A549 (cell line): ENCODE results near the gene NGEF. TPM values are rescaled to one million over a fixed set of nuclear protein-coding genes. Genes with fewer than 3 reads are reported as not detected.

Experiments
- ATAC-seq, 2 experiments: fragments of 200-7000 bp in 1 of 2; fragments of >200 bp in 1 of 2; cut with Nextera tagmentation in 1 of 2; cut with Tn5 transposase in 1 of 2; 3 replicates each; pipeline versions ENCODE4 v1.8.0 to v1.9.1; 2018 to 2020; ENCODE audit warnings: mild to moderate bottlenecking in 1 of 2, moderate library complexity in 1 of 2
- CTCF ChIA-PET: fragments of 300-600 bp; sonication (Branson Sonifier 250); formaldehyde crosslinking; extraction: SDS; loops from one replicate; lab custom pipeline; 2021; ENCODE audit warnings: antibody characterized with exemption, inconsistent platforms; lab: Yijun Ruan, JAX
- POLR2A ChIA-PET: fragments of 350-600 bp; formaldehyde crosslinking; extraction: SDS; loops from one replicate; lab custom pipeline; 2021; ENCODE audit warnings: antibody characterized with exemption, inconsistent platforms; lab: Yijun Ruan, JAX
- DNase-seq, 2 experiments: peaks; one replicate each; pipeline versions ENCODE4 v3.0.0 to v3.0.0-alpha.2; 2011 to 2016; ENCODE audit warnings: low read depth in 1 of 2, low spot score in 1 of 2
- FAIRE-seq: peaks from 2 replicates; lab custom pipeline; 2011; peaks lifted over from hg19 to GRCh38; lab: Jason Lieb, UNC
- H3K27ac ChIP-seq, 2 experiments: fragments of >200 bp; sonication (Bioruptor Twin); formaldehyde crosslinking; 3 replicates each; pipeline ENCODE4 v1.5.1; 2016 to 2017
- H3K4me1 ChIP-seq: fragments of >200 bp; sonication (Bioruptor Twin); formaldehyde crosslinking; 3 replicates; pipeline ENCODE4 v1.6.1; 2016
- H3K4me2 ChIP-seq: fragments of >200 bp; sonication (Bioruptor Twin); formaldehyde crosslinking; 3 replicates; pipeline ENCODE4 v1.6.1; 2016
- H3K4me3 ChIP-seq: fragments of >200 bp; sonication (Bioruptor Twin); formaldehyde crosslinking; 3 replicates; pipeline ENCODE4 v1.5.1; 2016
- H3K9me3 ChIP-seq: fragments of >200 bp; sonication (Bioruptor Twin); formaldehyde crosslinking; 3 replicates; pipeline ENCODE4 v1.6.1; 2016
- BHLHE40 ChIP-seq: IDR thresholded peaks from 2 replicates; pipeline ENCODE4 v1.6.1; 2012; ENCODE audit warnings: low read depth, low read length, inconsistent platforms
- CEBPB ChIP-seq, 2 experiments: fragments of >200 bp in 1 of 2; sonication (Bioruptor Twin) in 1 of 2; formaldehyde crosslinking in 1 of 2; IDR thresholded peaks; 2 replicates each; pipeline ENCODE4 v1.6.1; 2012 to 2016
- CHD2 ChIP-seq: fragments of 150-350 bp; IDR thresholded peaks from 2 replicates; pipeline ENCODE4 v1.6.1; 2014; ENCODE audit warnings: low read length; ENCODE audit not compliant: partially characterized antibody
- EHMT2 ChIP-seq: fragments of 200-600 bp; sonication (generic); IDR thresholded peaks from 2 replicates; pipeline ENCODE4 v1.6.1; 2016; ENCODE audit warnings: antibody characterized with exemption, low read depth, mild to moderate bottlenecking, moderate library complexity
- EP300 ChIP-seq, 2 experiments: fragments of >200 bp; sonication (Bioruptor Twin); formaldehyde crosslinking; IDR thresholded peaks; 2 replicates in 1 of 2; 3 replicates in 1 of 2; pipeline ENCODE4 v1.6.1; 2016 to 2017
- FOSB ChIP-seq: fragments of 250-450 bp; sonication (Bioruptor Pico); IDR thresholded peaks from 2 replicates; pipeline ENCODE4 v1.5.0; 2020; ENCODE audit warnings: mild to moderate bottlenecking, moderate library complexity
- FOSL2 ChIP-seq, 2 experiments: fragments of 450-650 bp in 1 of 2; fragments of >200 bp in 1 of 2; sonication (Bioruptor Twin) in 1 of 2; formaldehyde crosslinking; IDR thresholded peaks; 2 replicates each; pipeline versions ENCODE4 v1.5.0 to v1.6.1; 2016 to 2020; ENCODE audit warnings: mild to moderate bottlenecking in 1 of 2, moderate library complexity in 1 of 2
- HES2 ChIP-seq: fragments of >200 bp; sonication (Bioruptor Twin); formaldehyde crosslinking; IDR thresholded peaks from 2 replicates; pipeline ENCODE4 v1.6.1; 2016
- HEYL ChIP-seq: fragments of 250-450 bp; sonication (Bioruptor Pico); IDR thresholded peaks from 2 replicates; pipeline ENCODE4 v1.8.0; 2021; ENCODE audit warnings: mild to moderate bottlenecking, moderate library complexity
- HOXB13 ChIP-seq: fragments of 250-450 bp; sonication (Bioruptor Pico); IDR thresholded peaks from 2 replicates; pipeline ENCODE4 v1.5.0; 2020; ENCODE audit warnings: low read depth, mild to moderate bottlenecking, moderate library complexity
- HOXB5 ChIP-seq: fragments of 250-450 bp; sonication (Bioruptor Pico); IDR thresholded peaks from 2 replicates; pipeline ENCODE4 v1.5.0; 2020; ENCODE audit warnings: mild to moderate bottlenecking, moderate library complexity
- JUN ChIP-seq, 2 experiments: fragments of >200 bp; sonication (Bioruptor Twin); formaldehyde crosslinking; IDR thresholded peaks; 2 replicates in 1 of 2; 3 replicates in 1 of 2; pipeline ENCODE4 v1.6.1; 2016 to 2017
- JUNB ChIP-seq: fragments of >200 bp; sonication (Bioruptor Twin); formaldehyde crosslinking; IDR thresholded peaks from 2 replicates; pipeline ENCODE4 v1.6.1; 2016
- KDM1A ChIP-seq: fragments of 200-600 bp; sonication (generic); IDR thresholded peaks from 2 replicates; pipeline ENCODE4 v1.6.1; 2016; ENCODE audit warnings: low read depth, mild to moderate bottlenecking
- MAFK ChIP-seq: fragments of 450-650 bp; IDR thresholded peaks from 2 replicates; pipeline ENCODE4 v1.6.1; 2014; ENCODE audit not compliant: partially characterized antibody
- MAX ChIP-seq: IDR thresholded peaks from 2 replicates; pipeline ENCODE4 v1.6.1; 2012
- NFE2L2 ChIP-seq: fragments of 150-350 bp; conservative IDR thresholded peaks from 2 replicates; pipeline ENCODE4 v1.6.1; 2014; ENCODE audit warnings: low read length
- NPAS2 ChIP-seq: fragments of 250-450 bp; sonication (Bioruptor Pico); IDR thresholded peaks from 2 replicates; pipeline ENCODE4 v1.8.0; 2022; ENCODE audit warnings: mild to moderate bottlenecking, moderate library complexity, borderline replicate concordance
- PBX3 ChIP-seq: IDR thresholded peaks from 2 replicates; pipeline ENCODE4 v1.6.1; 2012
- PHF8 ChIP-seq: fragments of 200-600 bp; sonication (generic); IDR thresholded peaks from 2 replicates; pipeline ENCODE4 v1.6.1; 2016; ENCODE audit warnings: low read depth, mild to moderate bottlenecking, antibody characterized with exemption, moderate library complexity, borderline replicate concordance
- POLR2A ChIP-seq: IDR thresholded peaks from 2 replicates; pipeline ENCODE4 v1.6.1; 2012; ENCODE audit warnings: mild to moderate bottlenecking, low read length
- RARB ChIP-seq: fragments of 250-450 bp; sonication (Bioruptor Pico); IDR thresholded peaks from 2 replicates; pipeline ENCODE4 v1.8.0; 2021; ENCODE audit warnings: mild to moderate bottlenecking, moderate library complexity
- RCOR1 ChIP-seq: fragments of 150-350 bp; IDR thresholded peaks from 2 replicates; pipeline ENCODE4 v1.6.1; 2014; ENCODE audit warnings: antibody characterized with exemption, low read length, low read depth
- RFX5 ChIP-seq: fragments of 450-650 bp; IDR thresholded peaks from 2 replicates; pipeline ENCODE4 v1.7.1; 2014; ENCODE audit warnings: antibody characterized with exemption, mild to moderate bottlenecking, moderate library complexity
- RNF2 ChIP-seq: fragments of 200-600 bp; sonication (generic); IDR thresholded peaks from 2 replicates; pipeline ENCODE4 v1.6.1; 2016; ENCODE audit warnings: low read depth, mild to moderate bottlenecking, antibody characterized with exemption, moderate library complexity, borderline replicate concordance
- SMC3 ChIP-seq: fragments of >200 bp; sonication (Bioruptor Twin); formaldehyde crosslinking; IDR thresholded peaks from 3 replicates; pipeline ENCODE4 v1.6.1; 2018; ENCODE audit warnings: inconsistent platforms
- SREBF2 ChIP-seq: fragments of 450-650 bp; IDR thresholded peaks from 2 replicates; pipeline ENCODE4 v1.6.1; 2014; ENCODE audit warnings: mild to moderate bottlenecking, moderate library complexity
- ZFP36 ChIP-seq: fragments of 450-650 bp; IDR thresholded peaks from 2 replicates; pipeline ENCODE4 v1.6.1; 2014; ENCODE audit warnings: borderline replicate concordance; ENCODE audit not compliant: partially characterized antibody
- ZNF302 ChIP-seq: fragments of 250-450 bp; sonication (Bioruptor Pico); IDR thresholded peaks from 2 replicates; pipeline ENCODE4 v1.9.0; 2021; ENCODE audit warnings: inconsistent platforms, mild to moderate bottlenecking, moderate library complexity
- ZSCAN20 ChIP-seq: fragments of 250-450 bp; sonication (Bioruptor Pico); IDR thresholded peaks from 2 replicates; pipeline ENCODE4 v1.8.0; 2022; ENCODE audit warnings: mild to moderate bottlenecking, moderate library complexity
- WGBS: methylation state at CpG from one replicate; pipeline ENCODE4 v1.1.6; 2017; ENCODE audit errors: missing lambda C conversion rate; 5-methylcytosine and 5-hydroxymethylcytosine counted together
- polyA plus RNA-seq, 4 experiments: library from polyadenylated mRNA; depleted of rRNA in 3 of 4; stranded (reverse); fragments of >200 nt; fragmentation: RNase III in 1 of 4; extraction: RNeasy Plus Mini Kit Qiagen cat#74134 plus additional on column Dnase treatment in 1 of 4; gene quantifications; 2 replicates in 3 of 4; 3 replicates in 1 of 4; pipeline ENCODE4 v1.2.3, GENCODE V29; 2011 to 2017
- TF ChIP-seq, protein P1 (sequence below): IDR thresholded peaks from 2 replicates; pipeline ENCODE4 v1.6.1; 2012; ENCODE audit warnings: low read depth, borderline replicate concordance
- TF ChIP-seq, protein P2 (sequence below): fragments of 150-350 bp; IDR thresholded peaks from 2 replicates; pipeline ENCODE4 v1.6.1; 2014; ENCODE audit warnings: low read depth, mild to moderate bottlenecking, low read length
- TF ChIP-seq, protein P3 (sequence below): fragments of >200 bp; sonication (Bioruptor Twin); formaldehyde crosslinking; IDR thresholded peaks from 3 replicates; pipeline ENCODE4 v1.6.1; 2016

Gene NGEF
- polyA plus RNA-seq, 2 of the 4 experiments (the other 2 are of a cell fraction), result 8.1 to 9.7 TPM

- no peak for TF ChIP-seq HOXB5 (CRISPR knock-in tag)
- TF ChIP-seq RARB (CRISPR knock-in tag), result no peak
- no peak for TF ChIP-seq CEBPB (IDR thresholded peaks at IDR 0.05)
- no peak for TF ChIP-seq PHF8
- TF ChIP-seq BHLHE40, result no peak
- no peak for TF ChIP-seq FOSL2 (IDR thresholded peaks at IDR 0.05)
- TF ChIP-seq FOSL2 (CRISPR knock-in tag; IDR thresholded peaks at IDR 0.05), result no peak
- TF ChIP-seq ZFP36, result no peak
- TF ChIP-seq ZSCAN20 (CRISPR knock-in tag), result no peak
- TF ChIP-seq EP300 (IDR thresholded peaks at IDR 0.05), result no peak
- TF ChIP-seq HOXB13 (CRISPR knock-in tag), result no peak
- TF ChIP-seq FOSB, result no peak
- no peak for TF ChIP-seq RNF2
- no peak for TF ChIP-seq HEYL (CRISPR knock-in tag)
- TF ChIP-seq MAFK, result no peak
- no peak for ATAC-seq
- Histone ChIP-seq H3K4me2 (no peak overlapping the region), H3K9me3 (no peaks in the 10 kb centered on the region), H3K4me1 (peaks cover 72% of the 10 kb centered on the region), H3K27ac (peak overlapping the region; percentile 96 to 98), H3K4me3 (no peak overlapping the region)
- ChIA-PET POLR2A (interaction anchor here (0.6 kb wide), 1 partner anchor 248 kb away, joined by 5 read pairs; no protein-coding TSS in a partner anchor), CTCF (interaction anchor here (4.8 kb wide), 1 partner anchor 194 kb away, joined by 18 read pairs; no protein-coding TSS in a partner anchor)
- no peak for DNase-seq
- no peak for FAIRE-seq
- 92% methylated on average over 4 of the region's 4 CpGs for WGBS
These were observed 153.6 kb downstream of the NGEF start for GRCh38 chr2:232859385-232859916.

DNA sequence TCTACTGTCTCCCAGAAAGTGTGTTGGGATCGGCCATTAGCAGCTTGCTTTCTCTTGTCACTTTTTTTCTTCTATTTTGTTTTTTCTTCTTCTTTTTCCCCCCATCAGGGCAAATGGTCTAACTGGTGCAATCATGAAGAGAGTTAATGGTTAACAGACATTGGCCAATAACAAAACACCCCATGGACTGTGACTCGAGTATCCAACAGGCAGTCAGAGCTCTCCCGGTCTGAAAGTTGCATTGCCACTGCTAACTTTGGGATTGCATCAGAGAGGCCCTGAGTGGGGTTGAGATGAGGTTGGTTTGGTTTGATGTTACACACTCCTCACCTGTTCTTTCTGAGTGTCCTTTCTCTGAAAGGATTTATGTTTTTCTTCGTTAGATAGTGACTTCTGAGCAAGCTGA lies 155.9 kb downstream of the NGEF start:
- 26% methylated on average over 4 of the region's 4 CpGs for WGBS
- H3K9me3 ChIP-seq, result no peaks in the 10 kb centered on the region
- H3K4me1 ChIP-seq, result peaks cover 87% of the 10 kb centered on the region
- FAIRE-seq (no peak), DNase-seq (peak; percentile 73 to 87), ATAC-seq (peak; percentile 68 to 85)
- ChIA-PET CTCF (interaction anchor here (1.1 to 4.8 kb wide), 8 partner anchors 12 to 394 kb away, joined by 3 to 21 read pairs (median 6); partner anchors contain the start of gene ATG16L1), POLR2A (interaction anchor here (1.1 to 1.9 kb wide), 6 partner anchors 13 to 394 kb away, joined by 3 to 11 read pairs (median 4); partner anchors contain the start of gene ATG16L1)
- peak overlapping the region; percentile 96 to 98 for H3K27ac ChIP-seq
- H3K4me2 ChIP-seq, result peak overlapping the region; percentile 90
- peak overlapping the region; percentile 21; the same call in 2 of the 3 replicates for H3K4me3 ChIP-seq
- TF ChIP-seq FOSL2 (IDR thresholded peaks at IDR 0.05), result peak; percentile 32; the same call in 1 of the 2 replicates
- peak; percentile 11; the same call in 1 of the 2 replicates for TF ChIP-seq FOSL2 (CRISPR knock-in tag; IDR thresholded peaks at IDR 0.05)
- no peak for TF ChIP-seq PHF8
- no peak for TF ChIP-seq RNF2
- TF ChIP-seq, protein P1, sequence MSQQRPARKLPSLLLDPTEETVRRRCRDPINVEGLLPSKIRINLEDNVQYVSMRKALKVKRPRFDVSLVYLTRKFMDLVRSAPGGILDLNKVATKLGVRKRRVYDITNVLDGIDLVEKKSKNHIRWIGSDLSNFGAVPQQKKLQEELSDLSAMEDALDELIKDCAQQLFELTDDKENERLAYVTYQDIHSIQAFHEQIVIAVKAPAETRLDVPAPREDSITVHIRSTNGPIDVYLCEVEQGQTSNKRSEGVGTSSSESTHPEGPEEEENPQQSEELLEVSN, result no peak
- no peak for TF ChIP-seq HOXB13 (CRISPR knock-in tag)
- TF ChIP-seq RFX5, result no peak
- no peak for TF ChIP-seq NPAS2 (CRISPR knock-in tag)
- TF ChIP-seq, protein P2, sequence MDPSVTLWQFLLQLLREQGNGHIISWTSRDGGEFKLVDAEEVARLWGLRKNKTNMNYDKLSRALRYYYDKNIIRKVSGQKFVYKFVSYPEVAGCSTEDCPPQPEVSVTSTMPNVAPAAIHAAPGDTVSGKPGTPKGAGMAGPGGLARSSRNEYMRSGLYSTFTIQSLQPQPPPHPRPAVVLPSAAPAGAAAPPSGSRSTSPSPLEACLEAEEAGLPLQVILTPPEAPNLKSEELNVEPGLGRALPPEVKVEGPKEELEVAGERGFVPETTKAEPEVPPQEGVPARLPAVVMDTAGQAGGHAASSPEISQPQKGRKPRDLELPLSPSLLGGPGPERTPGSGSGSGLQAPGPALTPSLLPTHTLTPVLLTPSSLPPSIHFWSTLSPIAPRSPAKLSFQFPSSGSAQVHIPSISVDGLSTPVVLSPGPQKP, result no peak
- TF ChIP-seq PBX3, result no peak
- TF ChIP-seq, protein P3, sequence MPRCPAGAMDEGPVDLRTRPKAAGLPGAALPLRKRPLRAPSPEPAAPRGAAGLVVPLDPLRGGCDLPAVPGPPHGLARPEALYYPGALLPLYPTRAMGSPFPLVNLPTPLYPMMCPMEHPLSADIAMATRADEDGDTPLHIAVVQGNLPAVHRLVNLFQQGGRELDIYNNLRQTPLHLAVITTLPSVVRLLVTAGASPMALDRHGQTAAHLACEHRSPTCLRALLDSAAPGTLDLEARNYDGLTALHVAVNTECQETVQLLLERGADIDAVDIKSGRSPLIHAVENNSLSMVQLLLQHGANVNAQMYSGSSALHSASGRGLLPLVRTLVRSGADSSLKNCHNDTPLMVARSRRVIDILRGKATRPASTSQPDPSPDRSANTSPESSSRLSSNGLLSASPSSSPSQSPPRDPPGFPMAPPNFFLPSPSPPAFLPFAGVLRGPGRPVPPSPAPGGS, result peak; percentile 70; the same call in 1 of the 3 replicates
- TF ChIP-seq CHD2, result no peak
- peak; percentile 80 to 82; a peak in 3 of 5 replicates for TF ChIP-seq EP300 (IDR thresholded peaks at IDR 0.05)
- no peak for TF ChIP-seq KDM1A
- TF ChIP-seq EHMT2, result no peak
- TF ChIP-seq SMC3, result peak; percentile 33; the same call in 2 of the 3 replicates
- TF ChIP-seq JUN (IDR thresholded peaks at IDR 0.05), result peak in 1 of 2 experiments; percentile 94; a peak in 4 of 5 replicates
- peak; percentile 95 to 98 for TF ChIP-seq CEBPB (IDR thresholded peaks at IDR 0.05)
- TF ChIP-seq MAX, result no peak; the same call in 1 of the 2 replicates
- TF ChIP-seq SREBF2, result no peak
- no peak for TF ChIP-seq ZFP36
- TF ChIP-seq ZNF302, result no peak
- no peak for TF ChIP-seq NFE2L2
- peak; percentile 50; the same call in 1 of the 2 replicates for TF ChIP-seq JUNB
- no peak for TF ChIP-seq RCOR1
- peak; percentile 85 for TF ChIP-seq HES2
- TF ChIP-seq POLR2A, result no peak
